ENCODE results near the gene ATE1.

DNA sequence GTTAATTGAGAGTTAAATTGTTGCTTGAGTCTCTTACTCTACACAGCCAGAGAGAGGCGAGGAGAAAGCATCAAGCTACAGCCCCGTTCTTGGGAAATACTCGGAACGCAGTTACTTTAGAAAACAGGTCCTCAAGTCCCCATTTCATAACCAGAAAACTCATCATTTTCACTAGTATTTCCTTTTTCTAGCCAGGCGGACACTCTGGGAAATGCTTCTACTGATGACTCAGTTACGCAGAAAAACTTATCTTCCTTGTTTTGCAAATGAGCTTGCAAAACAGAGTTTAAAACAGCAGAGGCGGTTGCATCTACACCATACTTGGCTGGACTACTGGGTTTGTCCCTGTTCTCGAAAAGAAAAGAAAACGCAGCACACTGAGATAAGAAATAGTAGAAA lies 218.2 kb downstream of the ATE1 start:
- no peak for TF ChIP-seq POLR2A (IDR thresholded peaks at IDR 0.05)
- TF ChIP-seq, protein P1, sequence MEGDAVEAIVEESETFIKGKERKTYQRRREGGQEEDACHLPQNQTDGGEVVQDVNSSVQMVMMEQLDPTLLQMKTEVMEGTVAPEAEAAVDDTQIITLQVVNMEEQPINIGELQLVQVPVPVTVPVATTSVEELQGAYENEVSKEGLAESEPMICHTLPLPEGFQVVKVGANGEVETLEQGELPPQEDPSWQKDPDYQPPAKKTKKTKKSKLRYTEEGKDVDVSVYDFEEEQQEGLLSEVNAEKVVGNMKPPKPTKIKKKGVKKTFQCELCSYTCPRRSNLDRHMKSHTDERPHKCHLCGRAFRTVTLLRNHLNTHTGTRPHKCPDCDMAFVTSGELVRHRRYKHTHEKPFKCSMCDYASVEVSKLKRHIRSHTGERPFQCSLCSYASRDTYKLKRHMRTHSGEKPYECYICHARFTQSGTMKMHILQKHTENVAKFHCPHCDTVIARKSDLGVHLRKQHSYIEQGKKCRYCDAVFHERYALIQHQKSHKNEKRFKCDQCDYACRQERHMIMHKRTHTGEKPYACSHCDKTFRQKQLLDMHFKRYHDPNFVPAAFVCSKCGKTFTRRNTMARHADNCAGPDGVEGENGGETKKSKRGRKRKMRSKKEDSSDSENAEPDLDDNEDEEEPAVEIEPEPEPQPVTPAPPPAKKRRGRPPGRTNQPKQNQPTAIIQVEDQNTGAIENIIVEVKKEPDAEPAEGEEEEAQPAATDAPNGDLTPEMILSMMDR (IDR thresholded peaks at IDR 0.05) = no peak
- no peak for TF ChIP-seq POLR2AphosphoS5 (IDR thresholded peaks at IDR 0.05; ENCODE audit: insufficient read depth in 1 of 2, low read depth in 1 of 2)

Data from vagina (tissue), 2 donors.